ENCODE measurements around the gene TBCB. TPM values are rescaled to one million over a fixed set of nuclear protein-coding genes. Genes with fewer than 3 reads are reported as not detected.

The TBCB gene
- total RNA-seq, 2 experiments from 2014 or later: 104 to 105 TPM

DNA sequence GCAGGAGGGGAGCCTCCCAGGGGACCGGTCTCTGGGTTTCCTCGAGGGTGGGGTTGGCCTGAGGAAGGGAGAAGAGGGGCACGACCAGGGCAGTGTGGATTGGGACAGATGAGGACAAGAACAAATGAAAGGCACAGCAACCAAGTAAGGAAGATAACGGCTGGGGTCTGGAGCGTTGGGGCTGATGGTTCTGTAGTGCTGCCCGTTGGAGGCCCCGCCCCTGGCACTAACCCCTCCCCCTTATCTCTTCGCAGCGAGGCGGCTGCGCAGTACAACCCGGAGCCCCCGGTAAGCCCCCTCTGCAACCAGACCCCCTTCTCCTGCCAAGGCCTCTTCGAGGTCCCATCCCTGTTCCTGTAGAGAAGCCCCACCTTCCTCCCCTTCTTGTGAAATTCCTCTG, 26.8 kb downstream of the TBCB start:
- H3K9me3 Mint-ChIP-seq: no peaks in the 10 kb centered on the region
- H3K27me3 Mint-ChIP-seq (ENCODE audit: low read depth): no peaks in the 10 kb centered on the region
- H3K4me1 Mint-ChIP-seq (ENCODE audit: low read depth): peaks cover 11% of the 10 kb centered on the region
- CTCF ChIA-PET: interaction anchor here (0.6 kb wide), 1 partner anchor 270 kb away, joined by 5 read pairs; no protein-coding TSS in a partner anchor
- no peak for DNase-seq
- no peak overlapping the region for H3K27ac Mint-ChIP-seq
- peaks cover 30% of the 10 kb centered on the region for H3K36me3 Mint-ChIP-seq (ENCODE audit: low read depth)
- H3K4me3 Mint-ChIP-seq: no peak overlapping the region
- intact Hi-C loops (cut with micrococcal nuclease): loop anchor here (5.0 to 10.0 kb wide), 2 partner anchors 397 to 430 kb away; partner anchors contain the start of genes IGFLR1, LIN37, PSENEN and U2AF1L4

GRCh38 chr19:36142496-36142895, 27.2 kb downstream of the TBCB start:
- CTCF ChIA-PET: interaction anchor here (0.6 kb wide), 1 partner anchor 271 kb away, joined by 5 read pairs; no protein-coding TSS in a partner anchor
- no peak overlapping the region for H3K27ac Mint-ChIP-seq
- peak overlapping the region; percentile 19 for H3K4me3 Mint-ChIP-seq
- no peak for DNase-seq
- intact Hi-C loops (cut with micrococcal nuclease): loop anchor here (5.0 to 10.0 kb wide), 2 partner anchors 398 to 430 kb away; partner anchors contain the start of genes IGFLR1, LIN37, PSENEN and U2AF1L4
- H3K27me3 Mint-ChIP-seq (ENCODE audit: low read depth): no peaks in the 10 kb centered on the region
- H3K36me3 Mint-ChIP-seq (ENCODE audit: low read depth): peaks cover 34% of the 10 kb centered on the region
- H3K9me3 Mint-ChIP-seq: no peaks in the 10 kb centered on the region
- peaks cover 10% of the 10 kb centered on the region for H3K4me1 Mint-ChIP-seq (ENCODE audit: low read depth)

GRCh38 chr19:36144624-36145023, 29.4 kb downstream of the TBCB start:
- peaks cover 10% of the 10 kb centered on the region for H3K4me1 Mint-ChIP-seq (ENCODE audit: low read depth)
- intact Hi-C loops (cut with micrococcal nuclease): loop anchor here (5.0 to 10.0 kb wide), 2 partner anchors 400 to 432 kb away; partner anchors contain the start of genes IGFLR1, LIN37, PSENEN and U2AF1L4

GRCh38 chr19:36149673-36150406, 34.6 kb downstream of the TBCB start:
- Mint-ChIP-seq H3K9me3 (no peaks in the 10 kb centered on the region), H3K27ac (peak overlapping the region; percentile 2), H3K4me1 (ENCODE audit: low read depth) (no peaks in the 10 kb centered on the region), H3K27me3 (ENCODE audit: low read depth) (no peaks in the 10 kb centered on the region), H3K4me3 (no peak overlapping the region), H3K36me3 (ENCODE audit: low read depth) (peaks cover 29% of the 10 kb centered on the region)
- intact Hi-C loops (cut with micrococcal nuclease): loop anchor here (10.0 kb wide), 1 partner anchor 405 kb away; the partner anchor contains the start of genes IGFLR1, LIN37, PSENEN and U2AF1L4
- no peak for DNase-seq
- CTCF ChIA-PET: interaction anchor here (0.6 kb wide), 1 partner anchor 26 kb away, joined by 3 read pairs; no protein-coding TSS in a partner anchor

More at GRCh38 chr19:36144624-36145023, 29.4 kb downstream of the TBCB start:
- Mint-ChIP-seq H3K36me3 (ENCODE audit: low read depth) (peaks cover 38% of the 10 kb centered on the region), H3K4me3 (no peak overlapping the region), H3K9me3 (no peaks in the 10 kb centered on the region), H3K27me3 (ENCODE audit: low read depth) (no peaks in the 10 kb centered on the region), H3K27ac (no peak overlapping the region)
- DNase-seq: no peak
- CTCF ChIA-PET: no interaction called here

GRCh38 chr19:36150586-36150985, 35.3 kb downstream of the TBCB start:
- Mint-ChIP-seq H3K4me1 (ENCODE audit: low read depth) (no peaks in the 10 kb centered on the region), H3K4me3 (no peak overlapping the region), H3K27me3 (ENCODE audit: low read depth) (no peaks in the 10 kb centered on the region), H3K36me3 (ENCODE audit: low read depth) (peaks cover 27% of the 10 kb centered on the region), H3K9me3 (no peaks in the 10 kb centered on the region), H3K27ac (no peak overlapping the region)
- intact Hi-C loops (cut with micrococcal nuclease): no loop called here
- CTCF ChIA-PET: interaction anchor here (0.8 kb wide), 1 partner anchor 46 kb away, joined by 3 read pairs; no protein-coding TSS in a partner anchor
- no peak for DNase-seq

GRCh38 chr19:36151144-36152018, 36.1 kb downstream of the TBCB start:
- H3K36me3 Mint-ChIP-seq (ENCODE audit: low read depth): peaks cover 20% of the 10 kb centered on the region
- H3K9me3 Mint-ChIP-seq: no peaks in the 10 kb centered on the region
- no peaks in the 10 kb centered on the region for H3K27me3 Mint-ChIP-seq (ENCODE audit: low read depth)
- no peak for DNase-seq
- CTCF ChIA-PET: interaction anchor here (0.8 to 1.2 kb wide), 2 partner anchors 19 to 45 kb away, joined by 3 read pairs; no protein-coding TSS in a partner anchor
- no peaks in the 10 kb centered on the region for H3K4me1 Mint-ChIP-seq (ENCODE audit: low read depth)
- no peak overlapping the region for H3K4me3 Mint-ChIP-seq
- intact Hi-C loops (cut with micrococcal nuclease): no loop called here
- no peak overlapping the region for H3K27ac Mint-ChIP-seq

- Mint-ChIP-seq H3K27ac (no peak overlapping the region), H3K4me3 (no peak overlapping the region), H3K27me3 (ENCODE audit: low read depth) (no peaks in the 10 kb centered on the region), H3K4me1 (ENCODE audit: low read depth) (no peaks in the 10 kb centered on the region), H3K36me3 (ENCODE audit: low read depth) (peaks cover 17% of the 10 kb centered on the region), H3K9me3 (no peaks in the 10 kb centered on the region)
- intact Hi-C loops (cut with micrococcal nuclease): no loop called here
- CTCF ChIA-PET: interaction anchor here (1.2 kb wide), 1 partner anchor 18 kb away, joined by 3 read pairs; no protein-coding TSS in a partner anchor
- DNase-seq: no peak
These were observed 36.7 kb downstream of the TBCB start for GRCh38 chr19:36152019-36152351.

DNA sequence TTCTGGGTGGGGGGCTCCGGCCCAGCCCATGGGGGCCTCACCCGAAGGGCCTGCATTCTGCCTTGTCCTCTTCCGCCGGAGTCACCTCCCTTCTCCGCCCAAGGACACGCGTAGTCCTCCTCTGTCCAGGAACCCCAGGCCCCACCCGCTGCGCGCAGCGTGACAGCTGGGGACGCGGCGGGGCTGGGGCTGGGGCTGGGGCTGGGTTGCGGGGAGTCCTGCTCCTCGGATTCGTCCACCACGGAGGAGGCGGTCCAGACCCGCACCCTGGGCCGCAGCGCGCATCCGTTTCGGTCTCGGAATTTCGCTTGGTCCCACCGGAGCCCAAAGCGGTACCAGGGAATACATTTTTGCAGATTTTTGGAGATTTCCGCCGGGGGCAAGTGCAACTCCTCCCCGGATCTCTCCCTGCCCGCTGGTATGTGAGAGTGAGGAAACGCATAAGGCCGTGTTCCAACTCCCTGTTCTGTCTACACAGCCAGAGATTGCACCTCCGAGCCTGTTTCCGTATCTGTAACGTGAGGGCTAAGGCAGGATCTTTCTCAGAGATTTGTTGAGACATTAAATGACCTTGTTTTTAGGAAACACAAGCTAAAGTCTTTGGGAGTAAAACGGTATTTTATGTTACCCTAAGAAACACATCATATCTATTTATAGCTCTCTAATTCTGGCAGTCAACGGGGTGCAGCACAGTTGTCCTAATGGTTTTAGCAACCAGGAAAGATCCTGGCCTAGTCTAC, 37.3 kb downstream of the TBCB start, which contains the start of gene COX7A1:
Gene COX7A1, minus strand, starts transcription at position 96 of the 740 bp plus-strand sequence. Its CDS starts 40 bp downstream, at position 56.
- H3K27ac Mint-ChIP-seq: no peak within 1 kb of the TSS
- no peaks in the 10 kb centered on the region for H3K27me3 Mint-ChIP-seq (ENCODE audit: low read depth)
- CTCF ChIA-PET: interaction anchor here (0.7 to 1.2 kb wide), 3 partner anchors 17 to 221 kb away, joined by 3 to 6 read pairs (median 3); no protein-coding TSS in a partner anchor
- H3K4me1 Mint-ChIP-seq (ENCODE audit: low read depth): no peaks in the 10 kb centered on the region
- intact Hi-C loops (cut with micrococcal nuclease): no loop called here
- no peak for DNase-seq
- H3K36me3 Mint-ChIP-seq (ENCODE audit: low read depth): peaks cover 12% of the 10 kb centered on the region
- no peak within 1 kb of the TSS for H3K4me3 Mint-ChIP-seq
- H3K9me3 Mint-ChIP-seq: no peaks in the 10 kb centered on the region

DNA sequence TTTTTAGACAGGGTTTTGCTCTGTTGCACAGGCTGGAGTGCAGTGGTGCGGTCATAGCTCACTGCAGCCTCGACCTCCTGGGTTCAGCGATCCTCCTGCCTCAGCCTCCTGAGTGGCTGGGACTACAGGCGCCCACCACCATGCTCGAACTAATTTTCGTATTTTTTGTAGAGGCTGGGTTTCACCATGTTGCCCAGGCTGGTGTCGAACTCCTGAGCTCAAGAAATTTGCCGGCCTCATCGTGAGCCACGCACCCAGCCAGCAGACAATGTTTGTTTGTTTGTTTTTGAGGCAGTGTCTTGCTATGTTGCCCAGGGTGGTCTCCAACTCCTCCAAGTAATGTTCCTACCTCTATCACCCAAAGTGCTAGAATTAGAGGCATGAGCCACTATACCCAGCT, 37.9 kb downstream of the TBCB start:
- Mint-ChIP-seq H3K4me1 (ENCODE audit: low read depth) (no peaks in the 10 kb centered on the region), H3K27ac (no peak overlapping the region), H3K9me3 (no peaks in the 10 kb centered on the region), H3K27me3 (ENCODE audit: low read depth) (no peaks in the 10 kb centered on the region), H3K4me3 (no peak overlapping the region), H3K36me3 (ENCODE audit: low read depth) (peaks cover 12% of the 10 kb centered on the region)
- no peak for DNase-seq
- intact Hi-C loops (cut with micrococcal nuclease): no loop called here
- CTCF ChIA-PET: interaction anchor here (0.7 to 0.9 kb wide), 2 partner anchors 17 to 222 kb away, joined by 3 to 6 read pairs; no protein-coding TSS in a partner anchor

GRCh38 chr19:36160821-36161596, 45.7 kb downstream of the TBCB start:
- no peak for DNase-seq
- no peaks in the 10 kb centered on the region for H3K9me3 Mint-ChIP-seq
- CTCF ChIA-PET: no interaction called here
- no peaks in the 10 kb centered on the region for H3K4me1 Mint-ChIP-seq (ENCODE audit: low read depth)
- no peak overlapping the region for H3K27ac Mint-ChIP-seq
- no peak overlapping the region for H3K4me3 Mint-ChIP-seq
- intact Hi-C loops (cut with micrococcal nuclease): no loop called here
- H3K27me3 Mint-ChIP-seq (ENCODE audit: low read depth): no peaks in the 10 kb centered on the region
- H3K36me3 Mint-ChIP-seq (ENCODE audit: low read depth): peaks cover 2% of the 10 kb centered on the region

GRCh38 chr19:36163813-36164212, 48.5 kb downstream of the TBCB start:
- intact Hi-C loops (cut with micrococcal nuclease): no loop called here
- H3K4me1 Mint-ChIP-seq (ENCODE audit: low read depth): no peaks in the 10 kb centered on the region
- no peak overlapping the region for H3K4me3 Mint-ChIP-seq
- CTCF ChIA-PET: interaction anchor here (1.2 kb wide), 1 partner anchor 36 kb away, joined by 3 read pairs; no protein-coding TSS in a partner anchor
- H3K27me3 Mint-ChIP-seq (ENCODE audit: low read depth): no peaks in the 10 kb centered on the region
- H3K27ac Mint-ChIP-seq: no peak overlapping the region
- no peak for DNase-seq
- H3K36me3 Mint-ChIP-seq (ENCODE audit: low read depth): peaks cover 2% of the 10 kb centered on the region
- no peaks in the 10 kb centered on the region for H3K9me3 Mint-ChIP-seq
